Neural progenitor cell (in vitro differentiated cells): ENCODE measurements around the gene C11orf52. TPM values are rescaled to one million over a fixed set of nuclear protein-coding genes. Genes with fewer than 3 reads are reported as not detected.

Experiments
- DNase-seq: peaks from one replicate; pipeline ENCODE4 v3.0.0-alpha.2; 2016; ENCODE audit warnings: low spot score
- H2AFZ ChIP-seq: fragments of 200-600 bp; sonication (generic); replicated peaks from 2 replicates; pipeline ENCODE4 v1.6.1; 2016; ENCODE audit warnings: antibody characterized with exemption
- H3F3A ChIP-seq: fragments of 200-600 bp; sonication (generic); 2 replicates; pipeline ENCODE4 v1.6.1; 2016; ENCODE audit warnings: antibody characterized with exemption, low read depth
- H3K27ac ChIP-seq: fragments of 200-600 bp; sonication (generic); 2 replicates; pipeline ENCODE4 v1.5.1; 2016; ENCODE audit warnings: mild to moderate bottlenecking
- H3K27me3 ChIP-seq: fragments of 200-600 bp; sonication (generic); 2 replicates; pipeline ENCODE4 v1.6.1; 2016; ENCODE audit warnings: mild to moderate bottlenecking, moderate library complexity
- H3K36me3 ChIP-seq: fragments of 200-600 bp; sonication (generic); 2 replicates; pipeline ENCODE4 v1.5.1; 2016
- H3K4me1 ChIP-seq: fragments of 200-600 bp; sonication (generic); 2 replicates; pipeline ENCODE4 v1.6.1; 2016; ENCODE audit warnings: mixed run types
- H3K4me2 ChIP-seq: fragments of 200-600 bp; sonication (generic); 2 replicates; pipeline ENCODE4 v1.6.1; 2016
- H3K4me3 ChIP-seq: fragments of 200-600 bp; sonication (generic); 2 replicates; pipeline ENCODE4 v1.5.1; 2016
- H3K79me2 ChIP-seq: fragments of 200-600 bp; sonication (generic); 2 replicates; pipeline ENCODE4 v1.6.1; 2016; ENCODE audit warnings: low read depth
- H3K9ac ChIP-seq: fragments of 200-600 bp; sonication (generic); 2 replicates; pipeline ENCODE4 v1.6.1; 2016
- H3K9me3 ChIP-seq: fragments of 200-600 bp; sonication (generic); 2 replicates; pipeline ENCODE4 v1.5.1; 2016; ENCODE audit warnings: low read depth
- H4K20me1 ChIP-seq: fragments of 200-600 bp; sonication (generic); 2 replicates; pipeline ENCODE4 v1.6.1; 2016; ENCODE audit warnings: low read depth
- H3K27ac Mint-ChIP-seq: 3 replicates; pipeline ENCODE4 v1.8.0; 2021; ENCODE audit warnings: mixed read lengths
- H3K27me3 Mint-ChIP-seq: 2 replicates; pipeline ENCODE4 v1.8.0; 2022; ENCODE audit warnings: low read depth, mild to moderate bottlenecking, inconsistent platforms, moderate library complexity, mixed read lengths; ENCODE audit not compliant: insufficient read depth
- H3K36me3 Mint-ChIP-seq: 3 replicates; pipeline ENCODE4 v1.8.0; 2021; ENCODE audit warnings: mixed read lengths
- H3K4me1 Mint-ChIP-seq: 3 replicates; pipeline ENCODE4 v1.8.0; 2021; ENCODE audit warnings: mixed read lengths
- H3K4me3 Mint-ChIP-seq: 3 replicates; pipeline ENCODE4 v1.8.0; 2021; ENCODE audit warnings: mild to moderate bottlenecking, moderate library complexity, mixed read lengths
- H3K9me3 Mint-ChIP-seq: 3 replicates; pipeline ENCODE4 v1.8.0; 2020; ENCODE audit warnings: mixed read lengths
- EZH2 ChIP-seq: fragments of 200-600 bp; sonication (generic); IDR thresholded peaks from 2 replicates; pipeline ENCODE4 v1.6.1; 2017; ENCODE audit warnings: antibody characterized with exemption, mild to moderate bottlenecking, moderate library complexity
- EZH2phosphoT487 ChIP-seq: fragments of 200-600 bp; sonication (generic); IDR thresholded peaks from 2 replicates; pipeline ENCODE4 v1.6.1; 2017; ENCODE audit warnings: antibody characterized with exemption
- total RNA-seq: library from RNA; depleted of rRNA; stranded (reverse); fragments of >200 nt; gene quantifications from 2 replicates; pipeline ENCODE4 v1.2.3, GENCODE V29; 2015; ENCODE audit warnings: low replicate concordance
- TF ChIP-seq, protein P1 (sequence below): fragments of 200-600 bp; sonication (generic); IDR thresholded peaks from 2 replicates; pipeline ENCODE4 v1.5.1; 2017; ENCODE audit warnings: antibody characterized with exemption, mild to moderate bottlenecking

Gene C11orf52
- total RNA-seq, 1 donor from 2014 or later, result not detected

DNA sequence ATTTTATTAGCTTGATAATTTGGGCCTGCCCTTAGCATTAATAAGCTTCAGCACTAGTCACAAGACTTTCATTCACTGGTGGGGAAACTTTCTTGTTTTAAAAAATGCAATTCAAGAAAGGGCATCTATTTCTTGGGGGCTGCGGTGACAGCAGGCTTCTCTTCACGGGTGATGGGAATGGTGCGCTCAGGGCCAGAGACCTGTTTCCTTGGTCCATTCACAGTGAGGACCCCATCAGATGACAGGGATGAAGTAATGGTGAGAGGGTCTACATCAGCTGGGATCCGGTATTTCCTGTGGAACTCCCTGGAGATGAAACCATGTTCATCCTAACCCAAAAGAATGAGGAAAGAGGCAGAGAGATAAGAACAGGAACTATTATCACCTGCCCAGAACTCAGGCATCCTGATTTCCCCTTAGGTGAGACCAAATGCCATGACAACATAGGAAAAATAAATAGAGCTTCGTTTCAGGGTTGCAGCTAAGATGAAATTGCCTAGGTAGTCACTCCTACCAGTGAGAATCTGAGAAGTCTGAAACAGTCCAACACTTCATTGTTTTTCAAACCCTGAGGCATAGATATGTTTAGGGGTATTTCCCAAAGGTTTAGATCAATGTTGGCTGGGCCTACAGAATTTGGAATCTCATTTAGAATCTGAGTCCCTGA lies 9.9 kb upstream of the C11orf52 start:
- Mint-ChIP-seq H3K27ac (no peak overlapping the region), H3K4me1 (peaks cover 10% of the 10 kb centered on the region), H3K27me3 (no peaks in the 10 kb centered on the region), H3K4me3 (no peak overlapping the region), H3K9me3 (no peaks in the 10 kb centered on the region), H3K36me3 (no peaks in the 10 kb centered on the region)
- peaks cover 9% of the 10 kb centered on the region for H3K4me1 ChIP-seq
- TF ChIP-seq, protein P1, sequence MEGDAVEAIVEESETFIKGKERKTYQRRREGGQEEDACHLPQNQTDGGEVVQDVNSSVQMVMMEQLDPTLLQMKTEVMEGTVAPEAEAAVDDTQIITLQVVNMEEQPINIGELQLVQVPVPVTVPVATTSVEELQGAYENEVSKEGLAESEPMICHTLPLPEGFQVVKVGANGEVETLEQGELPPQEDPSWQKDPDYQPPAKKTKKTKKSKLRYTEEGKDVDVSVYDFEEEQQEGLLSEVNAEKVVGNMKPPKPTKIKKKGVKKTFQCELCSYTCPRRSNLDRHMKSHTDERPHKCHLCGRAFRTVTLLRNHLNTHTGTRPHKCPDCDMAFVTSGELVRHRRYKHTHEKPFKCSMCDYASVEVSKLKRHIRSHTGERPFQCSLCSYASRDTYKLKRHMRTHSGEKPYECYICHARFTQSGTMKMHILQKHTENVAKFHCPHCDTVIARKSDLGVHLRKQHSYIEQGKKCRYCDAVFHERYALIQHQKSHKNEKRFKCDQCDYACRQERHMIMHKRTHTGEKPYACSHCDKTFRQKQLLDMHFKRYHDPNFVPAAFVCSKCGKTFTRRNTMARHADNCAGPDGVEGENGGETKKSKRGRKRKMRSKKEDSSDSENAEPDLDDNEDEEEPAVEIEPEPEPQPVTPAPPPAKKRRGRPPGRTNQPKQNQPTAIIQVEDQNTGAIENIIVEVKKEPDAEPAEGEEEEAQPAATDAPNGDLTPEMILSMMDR, result no peak
- TF ChIP-seq EZH2, result no peak
- TF ChIP-seq EZH2phosphoT487, result no peak
- no peak for DNase-seq
- H2AFZ ChIP-seq, result no peak overlapping the region
- no peaks in the 10 kb centered on the region for H3K9me3 ChIP-seq
- H4K20me1 ChIP-seq, result no peaks in the 10 kb centered on the region
- no peak overlapping the region for H3K4me3 ChIP-seq
- no peaks in the 10 kb centered on the region for H3K27me3 ChIP-seq
- H3K27ac ChIP-seq, result no peak overlapping the region
- no peaks in the 10 kb centered on the region for H3K79me2 ChIP-seq
- H3K9ac ChIP-seq, result no peak overlapping the region
- no peaks in the 10 kb centered on the region for H3K36me3 ChIP-seq
- H3F3A ChIP-seq, result no peaks in the 10 kb centered on the region
- H3K4me2 ChIP-seq, result no peak overlapping the region

DNA sequence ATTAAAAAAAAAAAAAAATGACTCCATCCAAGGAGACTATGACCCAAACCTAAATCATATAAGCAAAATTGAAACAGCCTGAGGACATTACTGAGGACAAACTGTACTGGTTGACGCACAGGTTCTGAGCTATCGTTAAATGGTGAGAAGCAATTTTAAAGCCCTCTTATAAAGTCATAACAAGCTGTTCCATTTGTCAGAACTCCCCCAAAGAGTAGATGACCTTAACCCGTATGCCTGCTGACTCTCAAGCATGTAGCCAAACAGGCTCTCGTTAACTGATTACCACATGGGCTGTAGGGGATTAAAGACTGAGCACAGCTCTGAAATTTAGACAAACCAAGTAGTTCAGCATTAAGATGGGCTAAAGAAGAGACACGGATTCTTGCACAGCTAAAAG lies 9.3 kb upstream of the C11orf52 start:
- no peaks in the 10 kb centered on the region for H3K36me3 ChIP-seq
- peaks cover 9% of the 10 kb centered on the region for H3K4me1 ChIP-seq
- no peak overlapping the region for H3K27ac ChIP-seq

DNA sequence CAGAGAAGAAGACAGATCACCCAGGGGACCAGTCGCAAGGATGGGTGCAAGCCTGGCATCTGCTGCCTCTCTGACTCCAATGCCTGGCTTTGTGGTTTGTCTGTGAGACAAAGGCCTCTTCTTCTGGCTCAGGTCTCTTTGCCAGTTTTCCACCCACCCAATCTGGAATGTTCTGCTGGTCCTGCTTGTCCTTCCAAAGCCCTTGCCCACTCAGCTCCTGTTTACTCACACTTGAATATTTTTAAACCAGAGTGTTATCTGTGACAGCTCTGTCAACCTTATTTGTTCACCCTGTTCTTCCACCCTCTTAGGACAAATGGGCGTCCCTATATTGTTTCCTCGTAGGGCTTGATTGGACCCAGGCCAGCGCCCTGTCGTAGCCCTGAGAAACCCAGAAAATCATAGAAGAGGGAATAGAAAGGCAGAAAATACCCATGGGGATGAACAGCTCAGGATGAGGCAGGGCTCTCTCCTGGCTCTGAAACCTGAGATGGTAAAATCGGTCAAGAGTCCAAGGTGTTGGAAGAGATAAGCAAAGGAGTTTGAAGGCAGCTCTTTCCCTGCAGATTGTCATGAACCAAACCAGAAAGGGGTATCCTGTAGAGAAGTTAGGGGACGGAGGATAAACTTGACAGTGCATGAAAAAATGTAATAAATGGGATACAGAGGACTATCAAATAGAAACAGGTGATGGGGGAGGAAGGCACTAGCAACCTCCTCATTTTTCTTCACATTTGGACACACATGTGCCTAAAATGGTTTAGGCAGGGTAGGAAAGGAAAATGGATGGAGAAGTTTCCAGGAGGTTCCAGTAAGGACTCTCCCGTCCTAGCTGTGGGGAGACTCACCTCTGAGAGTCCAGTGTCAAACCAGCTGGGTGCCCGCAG lies 7.8 kb upstream of the C11orf52 start:
- no peak overlapping the region for H3K27ac ChIP-seq
- no peak overlapping the region for H2AFZ ChIP-seq
- peak overlapping the region; percentile 9 for H3K27ac Mint-ChIP-seq

More for the DNA sequence above, 9.3 kb upstream of the C11orf52 start:
- Mint-ChIP-seq H3K4me1 (peaks cover 10% of the 10 kb centered on the region), H3K27me3 (no peaks in the 10 kb centered on the region), H3K9me3 (no peaks in the 10 kb centered on the region), H3K4me3 (no peak overlapping the region), H3K27ac (no peak overlapping the region), H3K36me3 (no peaks in the 10 kb centered on the region)
- Histone ChIP-seq H3K27me3 (no peaks in the 10 kb centered on the region), H3K9ac (no peak overlapping the region), H3K4me3 (no peak overlapping the region), H3F3A (no peaks in the 10 kb centered on the region), H3K4me2 (no peak overlapping the region), H2AFZ (no peak overlapping the region), H3K79me2 (no peaks in the 10 kb centered on the region), H4K20me1 (no peaks in the 10 kb centered on the region), H3K9me3 (no peaks in the 10 kb centered on the region)
- no peak for DNase-seq
- no peak for TF ChIP-seq EZH2phosphoT487
- TF ChIP-seq EZH2, result no peak
- TF ChIP-seq, protein P1, result no peak

More for the DNA sequence above, 7.8 kb upstream of the C11orf52 start:
- Histone ChIP-seq H3F3A (no peaks in the 10 kb centered on the region), H3K9me3 (no peaks in the 10 kb centered on the region), H4K20me1 (no peaks in the 10 kb centered on the region), H3K27me3 (no peaks in the 10 kb centered on the region), H3K4me1 (peaks cover 9% of the 10 kb centered on the region), H3K4me2 (no peak overlapping the region), H3K36me3 (no peaks in the 10 kb centered on the region), H3K9ac (no peak overlapping the region), H3K4me3 (no peak overlapping the region), H3K79me2 (no peaks in the 10 kb centered on the region)
- Mint-ChIP-seq H3K36me3 (no peaks in the 10 kb centered on the region), H3K27me3 (no peaks in the 10 kb centered on the region), H3K4me3 (no peak overlapping the region), H3K9me3 (no peaks in the 10 kb centered on the region), H3K4me1 (peaks cover 10% of the 10 kb centered on the region)
- TF ChIP-seq EZH2phosphoT487 (no peak), EZH2 (no peak)
- TF ChIP-seq, protein P1, result no peak
- no peak for DNase-seq
